Ramos (cell line): ENCODE measurements around the gene PRSS50.

Experiments used
- in situ Hi-C: fragments of 300-500 bp; cut with MboI; formaldehyde crosslinking; loops from one replicate; pipeline ENCODE4 v1.14.3; 2022; ENCODE audit warnings: low sequenced_read_pairs; ENCODE audit not compliant: unreplicated experiment

PRSS50 gene

GRCh38 chr3:46695962-46696894 lies 21.4 kb downstream of the PRSS50 start:
- in situ Hi-C loops, result no loop called here

GRCh38 chr3:46695177-46695961 lies 22.3 kb downstream of the PRSS50 start:
- in situ Hi-C loops, result no loop called here

GRCh38 chr3:46694520-46694919 lies 23.1 kb downstream of the PRSS50 start:
- in situ Hi-C loops, result no loop called here

DNA sequence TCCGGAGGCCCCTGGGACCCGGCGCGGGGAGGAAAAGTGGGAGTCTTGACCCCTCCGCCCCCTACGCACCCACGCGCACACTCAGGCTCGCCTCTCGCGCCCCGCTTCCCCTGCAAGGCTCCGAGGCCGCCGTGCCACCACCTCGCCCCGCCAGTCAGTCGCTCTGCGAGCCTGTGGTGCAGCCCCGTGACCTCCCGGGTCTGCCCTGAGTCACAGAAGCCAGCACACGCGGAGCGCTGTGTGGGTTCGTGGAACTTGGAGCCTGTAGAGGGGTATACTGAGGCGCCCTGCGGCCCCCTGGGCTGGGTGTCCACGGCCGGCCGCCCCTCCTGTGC lies 23.8 kb downstream of the PRSS50 start:
- in situ Hi-C loops, result no loop called here

DNA sequence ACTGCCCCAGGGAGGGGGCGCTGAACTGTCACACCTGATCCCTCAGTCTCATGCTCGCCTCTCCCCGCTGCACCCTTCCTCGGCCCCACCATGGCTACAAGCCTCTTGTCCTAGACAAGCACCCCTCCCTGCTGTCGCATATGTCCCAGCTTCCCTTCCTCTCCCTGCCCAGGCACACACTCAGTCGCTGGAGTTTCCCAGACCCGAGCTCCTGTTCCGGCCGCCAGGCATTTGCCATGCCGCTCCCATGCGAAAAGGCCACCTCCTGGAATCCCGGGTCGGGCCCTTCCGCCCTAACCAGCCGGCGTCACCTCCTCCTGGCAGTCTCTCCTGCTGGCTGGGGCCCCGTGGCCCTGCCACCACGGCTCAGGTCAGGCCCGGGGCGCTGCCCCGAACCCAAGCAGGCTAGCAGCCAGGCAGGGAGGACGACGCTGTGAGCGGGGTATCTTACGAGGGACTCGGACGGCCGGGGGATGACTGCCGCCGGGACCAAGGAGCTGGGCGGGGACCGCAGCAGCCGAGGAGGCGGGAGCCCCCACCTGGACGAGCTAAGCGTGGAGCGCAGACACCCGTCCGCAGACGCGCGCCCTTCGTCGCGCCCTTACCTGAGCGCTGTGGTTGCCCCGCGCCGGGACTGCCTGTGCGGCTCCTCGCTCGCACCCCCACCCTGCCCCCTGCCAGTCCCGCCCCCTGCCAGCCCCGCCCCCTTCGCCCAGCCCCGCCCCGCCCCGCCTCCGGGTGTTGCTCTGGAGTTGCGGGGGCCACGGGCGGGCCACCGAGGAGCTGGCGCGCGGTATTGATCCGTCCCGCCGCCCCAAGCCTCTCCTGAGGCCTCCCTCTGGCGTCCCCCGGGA lies 24.4 kb downstream of the PRSS50 start, which contains the start of gene ALS2CL:
Gene ALS2CL (minus strand): TSS at position 642 of the 854 bp plus-strand sequence. CDS start 4,239 bp downstream, outside the sequence.
- in situ Hi-C loops, result no loop called here

- in situ Hi-C loops, result no loop called here
Measured at GRCh38 chr3:46692566-46692990, 25.1 kb downstream of the PRSS50 start.

DNA sequence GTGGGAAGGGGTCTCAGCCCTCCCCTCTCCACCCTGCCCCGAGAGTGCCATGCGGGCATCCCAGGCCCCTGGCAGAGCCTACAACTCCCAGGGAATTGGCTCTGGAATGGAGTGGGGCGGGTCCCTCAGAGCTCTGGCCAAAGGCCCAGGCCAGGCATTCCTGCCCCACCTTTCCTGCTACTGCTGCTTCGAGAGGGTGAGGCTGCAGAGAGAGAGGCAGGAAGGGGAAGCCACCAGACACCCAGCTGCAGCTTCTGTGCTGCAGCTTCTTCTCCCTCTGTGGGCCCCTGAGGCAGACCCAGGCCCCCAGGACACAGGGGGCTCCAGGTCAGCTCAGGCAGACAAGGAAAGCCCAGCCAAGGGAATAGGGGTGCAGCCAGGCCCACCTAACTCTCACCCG lies 26.9 kb downstream of the PRSS50 start:
- in situ Hi-C loops, result no loop called here

DNA sequence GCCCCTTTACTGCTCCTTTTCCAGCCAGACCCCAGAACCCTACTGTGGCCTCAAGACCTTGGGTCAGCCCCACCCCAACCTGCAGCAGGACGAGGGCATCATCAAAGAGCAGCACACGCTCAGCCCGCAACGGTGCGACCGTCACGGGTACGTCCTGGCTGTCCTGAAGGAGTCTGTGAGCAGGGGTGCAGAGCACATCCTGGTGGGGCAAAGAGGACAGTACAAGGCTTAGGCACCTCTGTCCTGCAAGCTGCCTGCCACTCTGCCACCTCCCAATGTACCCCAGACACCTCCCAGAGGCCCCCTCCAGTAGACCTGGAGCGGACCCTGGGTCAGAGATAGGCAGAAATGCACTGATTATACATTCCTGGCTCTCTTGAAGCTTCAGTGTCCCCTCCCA lies 32.2 kb downstream of the PRSS50 start:
- in situ Hi-C loops, result no loop called here

GRCh38 chr3:46684891-46685290 lies 32.8 kb downstream of the PRSS50 start:
- in situ Hi-C loops, result no loop called here

- in situ Hi-C loops, result no loop called here
Measured at GRCh38 chr3:46682974-46683373, 34.7 kb downstream of the PRSS50 start.

- in situ Hi-C loops, result no loop called here
Measured at GRCh38 chr3:46681856-46682540, 35.7 kb downstream of the PRSS50 start.

- in situ Hi-C loops, result no loop called here
Measured at GRCh38 chr3:46681387-46681786, 36.3 kb downstream of the PRSS50 start.

DNA sequence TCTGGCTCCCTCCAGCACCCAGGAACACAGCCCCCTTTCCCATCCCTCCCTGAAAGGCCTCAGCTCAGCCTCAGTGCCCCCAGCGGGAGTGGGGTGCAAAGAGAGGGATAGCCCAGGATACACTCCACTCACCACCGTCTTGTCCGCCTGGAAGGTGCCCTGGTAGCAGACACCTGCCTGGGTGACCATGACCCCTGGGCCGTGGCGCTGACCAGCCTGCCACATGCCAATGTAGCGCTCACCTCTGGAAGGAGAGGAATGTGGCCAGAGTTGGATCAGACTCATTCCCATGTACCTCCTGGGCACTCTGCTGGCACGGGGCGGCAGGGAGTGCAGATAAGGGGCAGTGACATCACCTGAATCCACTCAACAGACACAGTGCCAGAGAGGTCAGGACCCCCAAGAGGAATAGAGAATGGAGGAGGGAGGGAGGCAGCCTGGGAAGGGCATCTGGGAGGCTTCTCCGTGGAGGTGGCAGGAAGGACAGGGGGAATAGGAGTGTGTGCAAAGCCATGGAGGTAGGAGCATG lies 37.3 kb downstream of the PRSS50 start:
- in situ Hi-C loops, result no loop called here

- in situ Hi-C loops, result no loop called here
Measured at GRCh38 chr3:46679681-46680080, 38.0 kb downstream of the PRSS50 start.

- in situ Hi-C loops, result no loop called here
Measured at GRCh38 chr3:46678280-46678679, 39.4 kb downstream of the PRSS50 start.

- in situ Hi-C loops, result no loop called here
Measured at GRCh38 chr3:46677411-46677726, 40.3 kb downstream of the PRSS50 start.

DNA sequence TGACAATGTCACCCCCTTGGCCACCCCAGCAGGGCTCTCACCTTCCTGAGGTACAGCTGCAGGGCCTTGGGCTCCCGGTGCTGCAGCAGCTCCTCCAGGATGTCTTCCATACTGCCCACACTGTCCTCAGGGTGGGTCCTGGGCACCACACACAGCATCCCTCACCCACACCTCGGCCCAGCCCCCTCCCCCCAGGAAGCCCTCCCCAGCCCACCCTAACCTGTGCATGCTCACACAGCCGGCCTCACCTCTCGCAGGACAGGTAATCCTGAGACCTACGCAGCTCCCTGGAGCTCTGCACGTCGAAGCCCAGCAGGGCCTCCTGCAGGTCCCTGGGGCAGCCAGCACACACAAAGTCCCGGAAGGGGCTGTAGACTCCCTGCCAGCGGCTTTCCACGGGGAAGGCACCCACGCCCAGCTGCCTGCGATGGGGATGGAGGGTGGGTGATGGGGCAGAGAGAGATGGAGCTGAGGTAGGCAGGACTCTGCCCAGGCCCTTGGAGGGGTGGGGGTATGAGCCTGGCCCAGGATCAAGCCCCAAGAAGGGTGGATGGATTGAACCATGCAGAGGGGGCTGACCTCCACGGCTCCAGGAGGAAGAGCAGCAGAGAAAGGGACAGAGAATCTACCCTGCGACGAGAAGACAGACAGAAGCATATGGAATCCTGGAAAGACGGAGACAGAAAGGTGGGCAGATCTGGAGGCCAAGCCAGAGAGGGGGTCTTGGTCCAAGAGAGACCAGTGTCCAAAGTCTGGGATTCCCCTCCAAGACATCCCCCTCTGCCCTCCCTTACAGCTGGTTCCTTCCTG lies 40.9 kb downstream of the PRSS50 start:
- in situ Hi-C loops, result no loop called here

DNA sequence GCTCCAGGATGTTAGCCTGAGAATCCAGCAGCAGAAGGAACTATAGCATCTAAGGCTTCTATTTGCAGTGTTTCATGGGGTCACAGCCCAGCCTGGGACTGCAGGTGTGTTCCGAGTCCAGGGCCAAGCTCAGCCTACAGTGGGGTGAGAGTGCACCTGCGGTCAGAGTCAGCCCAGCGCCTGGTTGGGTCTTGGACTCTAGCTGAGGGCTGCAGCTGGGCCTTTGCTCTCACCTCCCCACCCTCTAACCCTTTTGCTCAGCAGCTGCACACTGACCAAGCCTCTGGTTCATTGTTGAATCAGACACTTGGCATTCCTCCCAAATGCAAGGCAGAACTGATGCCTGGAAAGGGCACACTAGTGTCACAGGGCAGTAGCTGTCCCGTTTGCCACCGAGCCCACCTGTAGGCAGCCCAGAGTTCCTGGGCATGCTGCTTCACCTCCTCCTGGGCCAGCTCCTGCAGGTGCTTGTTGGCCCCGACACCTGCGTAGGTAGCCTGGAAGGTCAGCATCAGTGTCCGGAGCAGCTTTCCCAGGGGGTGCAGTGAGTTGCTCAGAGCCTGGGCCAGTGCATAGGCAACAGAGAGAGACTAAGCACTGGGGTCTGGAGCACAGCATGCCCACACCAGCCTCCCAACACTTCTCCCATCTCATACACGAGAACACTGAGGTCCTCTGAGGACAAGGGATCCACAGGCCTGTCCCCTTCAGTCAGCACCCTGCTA lies 41.7 kb downstream of the PRSS50 start:
- in situ Hi-C loops, result no loop called here
